Measurements from ENCODE around the gene SALL2.

Gene SALL2

DNA sequence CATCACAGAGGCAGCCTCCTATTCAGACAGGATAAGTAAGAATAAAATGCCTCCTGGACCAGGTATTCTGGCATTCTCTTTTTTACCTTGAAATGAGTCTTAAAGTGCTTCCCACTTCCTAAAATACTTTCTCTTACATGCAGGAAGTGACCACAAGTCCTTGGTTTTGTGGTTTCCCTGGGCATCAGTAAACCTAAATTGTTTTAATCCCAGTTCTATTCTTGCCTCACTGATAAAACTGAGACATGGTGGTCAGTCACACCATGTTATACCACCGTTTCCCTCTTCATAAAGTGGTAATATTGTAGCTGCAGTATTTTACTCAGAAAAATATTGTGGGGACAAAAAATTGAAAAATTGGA lies 1.2 kb upstream of the SALL2 start:
- no peak for DNase-seq

DNA sequence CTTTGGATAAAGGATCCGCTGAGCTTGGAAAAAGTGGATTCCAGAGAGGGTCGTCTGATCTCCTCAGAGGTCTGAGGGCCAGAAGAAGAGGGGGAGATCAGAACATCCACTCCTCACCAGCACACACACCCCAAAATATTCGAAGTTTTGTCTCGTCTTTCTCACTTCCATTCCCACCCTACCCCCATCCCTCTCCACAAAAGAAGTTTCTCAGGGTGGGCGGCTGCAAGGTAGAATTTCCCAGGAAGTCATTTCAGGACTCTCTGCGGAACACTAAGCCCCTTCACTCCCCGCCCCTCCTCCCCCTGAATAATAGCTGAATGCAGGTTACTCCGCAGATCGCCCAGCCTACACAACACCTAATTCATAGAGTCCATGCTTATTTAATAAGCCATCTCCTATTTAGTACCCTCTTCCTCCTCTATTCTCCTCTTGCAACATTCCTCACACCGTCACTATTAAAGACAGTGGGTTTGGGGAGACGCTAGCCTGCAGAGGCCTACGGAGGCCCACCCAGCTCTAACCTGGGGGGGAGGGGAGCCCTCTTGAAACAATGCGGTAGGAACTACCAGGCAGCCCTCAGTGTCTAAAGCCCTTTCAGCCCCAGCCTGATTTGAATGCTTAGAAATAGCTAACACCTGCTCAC lies 649 bp upstream of the SALL2 start:
- no peak for DNase-seq

DNA sequence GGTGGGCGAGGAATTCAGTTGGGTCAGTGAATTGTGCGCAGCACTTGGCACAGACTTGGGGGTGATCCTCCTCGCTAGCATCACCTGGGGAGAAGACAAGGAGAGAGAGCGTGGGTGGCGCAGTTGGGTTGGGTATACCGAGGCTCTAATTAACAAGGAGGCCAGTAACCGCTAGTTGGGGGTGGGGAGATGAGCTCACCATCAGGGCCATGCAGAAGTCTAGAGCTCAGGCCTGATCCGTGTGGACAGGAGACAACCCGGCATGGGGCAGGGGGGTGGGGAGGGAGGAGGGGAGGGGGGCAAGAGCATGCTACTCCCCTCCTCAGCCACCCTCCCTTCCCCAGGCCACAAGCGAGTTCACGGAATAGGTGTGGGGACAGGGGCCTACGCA lies 580 bp downstream of the SALL2 start:
- no peak for DNase-seq

DNA sequence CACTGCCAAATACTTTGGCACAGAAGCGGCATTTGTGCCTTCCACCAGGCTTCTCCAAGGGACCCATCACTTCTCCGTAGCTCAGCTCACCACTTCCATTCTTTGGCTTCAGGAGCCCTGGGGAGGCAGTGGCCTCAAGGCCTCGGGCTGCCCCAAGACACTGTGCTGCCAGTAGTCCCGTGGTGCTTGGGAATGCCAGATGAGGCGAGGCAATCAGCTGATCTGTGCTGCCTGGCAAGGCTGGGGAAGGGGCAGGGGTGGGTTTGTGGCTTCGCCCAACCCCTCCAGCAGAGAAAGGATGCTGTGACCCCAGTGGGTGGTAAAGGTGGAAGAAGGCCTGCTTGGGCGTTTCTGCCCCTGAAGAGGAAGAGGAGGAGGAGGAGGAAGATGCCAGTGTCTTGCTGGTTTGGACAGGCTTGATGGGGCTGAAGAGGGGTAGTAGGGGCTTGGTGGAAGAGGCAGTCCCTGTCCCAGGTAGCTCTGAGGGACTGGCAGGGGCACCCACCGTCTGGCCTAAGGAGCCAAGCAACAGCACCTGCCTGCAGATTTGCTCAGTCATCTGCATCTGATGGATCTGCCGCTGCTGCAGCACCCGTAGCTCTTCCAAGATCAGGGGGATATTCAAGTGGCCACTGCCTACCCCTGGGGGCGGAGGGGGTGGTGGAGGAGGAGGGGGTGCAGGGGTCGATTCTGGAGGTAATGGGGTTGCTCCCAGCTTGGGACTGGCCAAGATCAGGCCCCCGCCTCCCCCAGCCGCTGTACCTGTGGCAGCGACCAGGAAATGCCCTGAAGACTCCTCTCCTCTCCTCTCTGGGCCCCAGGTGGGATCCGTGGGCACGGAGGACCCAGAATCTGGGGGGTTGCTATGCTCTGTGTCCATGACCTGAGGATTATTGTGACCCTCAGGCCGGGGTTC lies 1.3 kb downstream of the SALL2 start:
- no peak for DNase-seq

DNA sequence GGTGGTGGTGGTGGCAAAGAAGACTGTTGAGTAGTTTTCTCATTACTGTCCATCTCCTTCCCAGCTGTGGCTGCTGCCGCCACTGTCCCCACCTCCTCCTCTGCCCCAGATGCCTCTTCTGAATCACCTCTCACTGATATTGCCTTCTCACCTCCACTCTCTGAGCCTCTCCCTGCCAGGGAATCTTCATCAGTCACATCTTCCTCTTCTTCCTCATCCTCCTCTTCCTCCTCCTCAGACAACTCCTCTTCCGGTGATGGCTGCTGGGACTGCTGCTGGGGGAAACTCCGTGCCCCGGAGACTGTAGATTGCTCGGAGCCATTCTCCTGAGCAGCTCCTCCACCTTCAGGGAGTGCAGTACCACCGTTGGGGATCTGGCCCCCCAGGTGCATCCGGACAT lies 2.9 kb downstream of the SALL2 start:
- no peak for DNase-seq

DNA sequence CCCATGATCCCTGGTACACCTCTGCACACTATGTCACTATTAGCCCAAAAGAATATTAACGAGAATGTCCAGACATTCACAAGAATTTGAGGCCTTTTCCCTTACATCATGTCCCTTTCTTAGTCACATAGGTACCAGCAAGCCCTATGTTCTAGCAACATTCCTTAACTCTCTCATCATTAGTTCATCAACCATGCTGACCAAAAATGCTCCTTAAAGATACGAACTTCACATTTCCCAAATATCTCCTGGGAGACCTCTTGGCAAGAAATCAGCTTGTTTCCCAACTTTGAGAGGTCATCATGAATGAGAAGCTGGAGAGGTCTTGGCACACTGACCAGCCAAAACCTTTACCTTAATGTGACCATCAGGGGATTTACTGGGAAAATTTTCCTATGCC lies 4.6 kb downstream of the SALL2 start:
- no peak for DNase-seq

DNA sequence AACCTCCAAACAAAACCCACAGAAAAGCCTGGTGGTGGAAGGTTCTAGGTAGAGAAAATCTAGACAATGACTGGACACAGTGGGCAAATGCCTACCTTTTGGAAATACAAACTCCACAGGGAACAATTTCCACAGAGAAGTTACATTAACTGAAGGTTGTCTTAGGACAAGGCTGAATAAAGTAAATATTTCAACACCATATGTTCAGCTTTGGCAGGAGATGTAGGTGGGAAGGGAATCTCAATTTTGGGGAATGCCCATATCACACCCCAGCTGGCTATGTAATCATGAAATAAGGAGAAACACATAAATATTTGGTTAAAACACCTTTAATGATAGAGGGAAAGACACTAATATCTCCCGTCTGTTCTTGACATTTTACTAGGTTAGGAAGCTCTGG lies 5.4 kb downstream of the SALL2 start:
- DNase-seq = no peak

DNA sequence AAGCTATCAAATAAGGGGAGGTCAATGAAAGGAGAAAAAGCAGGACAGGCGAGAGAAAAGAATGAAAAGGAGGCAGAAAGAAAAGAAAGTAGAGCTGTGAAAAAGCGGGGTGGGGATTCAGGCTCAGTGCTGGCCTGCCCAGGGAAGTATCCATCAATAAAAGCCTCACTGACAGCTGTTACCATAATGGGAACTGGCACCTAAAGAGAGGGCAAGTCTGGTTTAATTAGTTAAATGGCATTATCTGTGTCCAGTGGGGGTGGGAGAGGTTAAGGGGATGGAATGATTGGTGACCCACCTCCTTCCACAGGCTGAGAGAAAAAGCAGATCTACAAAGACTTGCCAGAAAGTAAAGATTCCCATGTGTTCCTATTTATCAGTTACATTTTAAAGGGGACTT lies 7.4 kb downstream of the SALL2 start:
- DNase-seq = no peak

DNA sequence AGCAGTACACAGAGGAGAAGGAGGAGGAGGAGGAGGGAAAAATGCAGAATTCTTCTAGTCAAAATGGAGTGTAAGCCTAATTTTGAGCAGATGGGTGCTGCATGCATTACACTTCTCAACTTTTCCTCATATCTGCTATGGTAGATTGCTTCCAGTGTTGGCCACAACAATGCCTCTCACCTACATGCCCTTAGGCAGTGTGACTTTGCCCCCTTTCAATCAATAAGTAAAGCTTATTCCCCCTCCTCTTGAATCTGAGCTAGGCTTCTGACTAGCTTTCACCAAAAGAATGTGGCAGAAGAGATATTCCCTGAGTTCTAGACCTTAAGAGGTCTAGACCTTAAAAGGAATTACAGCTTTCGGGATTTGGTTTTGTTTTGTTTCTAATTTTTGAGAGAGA lies 11.8 kb downstream of the SALL2 start:
- no peak for DNase-seq

DNA sequence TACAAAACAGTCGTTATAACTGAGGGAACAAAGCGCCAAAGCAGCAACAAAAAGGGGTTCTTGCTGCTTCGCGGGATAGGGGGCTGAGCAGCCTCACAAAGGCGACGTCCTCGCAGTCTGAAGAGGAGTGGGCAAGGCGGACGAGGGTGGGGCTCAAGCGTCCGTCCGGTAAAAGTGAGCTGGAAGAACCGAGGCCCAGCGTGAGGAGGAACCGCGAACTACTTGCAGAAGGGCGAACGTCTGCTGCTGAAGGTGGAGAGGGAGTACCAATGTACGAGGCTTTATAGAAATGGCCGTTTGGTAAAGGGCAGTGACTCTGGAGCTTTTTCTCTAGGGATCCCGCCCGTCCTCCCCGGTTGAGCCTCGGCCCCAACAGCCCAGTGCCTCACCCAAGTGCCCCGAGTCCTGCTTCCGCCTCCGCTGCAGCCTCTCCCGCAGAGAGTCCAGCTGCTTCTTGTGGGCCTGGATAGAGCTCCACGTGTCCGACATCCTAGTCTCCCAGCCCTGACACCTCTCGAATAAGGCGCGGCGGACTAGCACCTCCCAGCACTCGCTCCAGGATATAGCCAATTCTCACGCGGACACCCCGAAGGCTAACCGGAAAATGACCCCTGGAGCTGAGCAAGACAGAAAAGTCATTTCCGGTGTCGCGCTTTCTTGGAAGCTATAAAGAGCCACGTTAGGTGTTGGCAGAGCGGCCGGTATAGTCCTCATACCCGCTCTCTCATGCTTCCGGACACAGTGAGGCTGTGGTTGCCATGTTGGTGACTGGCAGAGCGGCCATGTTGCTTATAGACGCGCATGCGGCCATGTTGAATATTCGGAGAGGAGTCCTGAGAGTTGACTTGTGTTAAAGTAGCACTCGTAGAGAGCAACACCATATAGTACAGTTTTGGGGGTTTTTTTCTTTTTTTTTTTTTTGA lies 15.2 kb downstream of the SALL2 start, which contains the start of gene METTL3:
TSS of gene METTL3 (minus strand) at position 606 of the 923 bp plus-strand sequence. CDS start at position 489, 117 bp downstream.
- DNase-seq = peak; percentile 93

DNA sequence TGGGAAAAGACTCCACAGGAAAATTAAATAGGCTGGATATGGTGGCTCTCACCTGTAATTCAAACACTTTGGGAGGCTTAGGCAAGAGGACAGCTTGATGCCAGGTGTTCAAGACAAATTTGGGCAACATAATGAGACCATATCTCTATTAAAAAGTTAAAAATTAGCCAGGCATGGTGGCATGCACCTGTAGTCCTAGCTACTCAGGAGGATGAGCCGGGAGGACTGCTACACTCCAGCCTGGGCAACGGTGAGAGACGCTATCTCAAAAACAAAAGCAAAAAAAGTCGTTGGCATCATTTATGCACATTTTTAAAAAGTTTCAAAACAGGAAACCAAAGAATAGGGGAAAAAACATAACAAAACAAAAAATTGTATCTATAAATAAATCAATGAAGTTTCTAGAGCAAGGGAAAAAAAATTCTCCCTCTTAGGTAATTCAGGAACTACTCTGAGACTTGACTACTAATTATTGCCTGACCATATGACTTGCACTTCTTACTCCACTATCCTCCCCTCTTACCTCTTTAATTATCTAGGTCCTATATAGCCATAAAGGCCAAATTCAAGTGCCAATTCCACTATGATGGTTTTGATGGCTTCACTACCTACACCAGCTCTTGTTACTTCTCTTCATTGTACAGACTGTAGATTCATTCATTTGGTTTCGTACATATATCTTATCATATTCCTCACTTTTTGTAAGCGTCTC lies 16.6 kb downstream of the SALL2 start:
- DNase-seq = no peak

DNA sequence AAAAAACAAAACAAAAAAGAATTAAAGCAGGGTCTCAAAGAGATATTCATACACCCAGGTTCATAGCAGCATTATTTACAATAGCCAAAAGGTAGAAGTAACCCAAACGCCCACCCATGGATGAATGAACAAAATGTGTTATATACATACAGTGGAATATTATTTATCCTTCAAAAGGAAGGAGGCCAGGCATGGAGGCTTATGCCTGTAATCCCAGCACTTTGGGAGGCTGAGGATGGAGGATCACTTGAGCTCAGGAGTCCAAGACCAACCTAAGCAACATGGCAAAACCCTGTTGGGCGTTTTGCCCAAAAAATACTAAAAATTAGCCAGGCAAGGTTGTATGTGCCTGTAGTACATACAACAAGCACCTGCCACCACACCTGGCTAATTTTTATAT lies 19.6 kb downstream of the SALL2 start:
- DNase-seq = no peak

DNA sequence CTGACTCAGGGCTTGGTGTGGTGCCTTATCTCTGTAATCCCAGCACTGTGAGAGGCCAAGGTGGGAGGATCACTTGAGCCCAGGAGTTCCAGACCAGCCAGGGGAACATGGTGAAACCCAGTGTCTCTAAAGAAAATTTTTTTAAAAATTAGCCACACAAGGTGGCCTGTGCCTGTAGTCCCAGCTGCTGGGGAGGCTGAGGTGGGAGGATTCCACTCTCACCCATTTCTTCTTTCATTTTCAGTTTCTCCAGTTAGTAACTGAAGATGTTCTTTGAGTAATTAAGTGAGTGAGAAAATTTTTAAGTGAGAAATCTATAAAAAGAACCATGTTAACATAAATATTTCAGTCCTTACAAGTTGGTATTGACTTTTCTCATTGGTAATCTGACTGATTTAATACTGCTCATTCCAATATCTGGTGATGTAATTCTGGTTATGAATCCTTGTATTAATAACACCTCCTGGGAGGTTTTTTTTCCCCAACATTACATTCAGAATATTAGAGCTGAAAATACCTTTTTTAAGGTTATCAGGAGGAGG lies 21.1 kb downstream of the SALL2 start:
- DNase-seq = no peak

DNA sequence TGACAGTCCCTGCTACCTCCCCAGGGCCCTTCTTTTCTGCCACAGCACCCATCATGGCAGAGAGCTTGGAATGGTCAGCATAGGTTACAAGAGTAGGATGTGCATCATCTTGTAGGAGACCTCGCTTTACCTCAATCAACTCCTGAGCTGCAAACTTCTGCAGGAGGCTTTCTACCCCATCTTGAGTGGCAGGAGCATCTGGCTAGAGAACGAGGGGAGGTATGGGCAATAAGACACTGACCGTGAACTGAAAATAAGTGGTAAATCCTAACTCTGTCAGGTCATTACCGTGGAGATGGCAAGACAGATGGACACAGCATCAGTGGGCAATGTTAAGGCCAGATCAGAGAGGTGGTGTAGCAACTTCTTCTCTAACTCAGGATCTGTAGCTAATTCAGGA lies 22.8 kb downstream of the SALL2 start:
- DNase-seq = no peak

DNA sequence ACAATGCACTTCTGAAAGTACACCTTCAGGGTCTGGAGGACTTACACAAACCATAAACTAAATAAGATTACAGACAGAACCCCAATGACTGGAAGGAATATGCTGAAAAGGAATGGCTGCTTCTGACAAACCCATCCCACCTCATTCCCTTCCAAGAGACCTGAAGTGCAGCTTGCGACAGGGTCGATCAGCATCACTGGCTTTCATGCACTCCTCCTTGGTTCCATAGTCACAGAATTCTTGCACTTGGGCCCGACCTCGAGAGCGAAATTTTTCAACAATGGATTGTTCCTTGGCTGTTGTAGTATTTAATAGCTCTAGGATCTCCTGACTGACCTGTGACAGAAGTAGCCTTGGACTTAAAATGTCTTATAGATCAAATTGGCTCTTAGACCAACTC lies 24.6 kb downstream of the SALL2 start:
- no peak for DNase-seq

DNA sequence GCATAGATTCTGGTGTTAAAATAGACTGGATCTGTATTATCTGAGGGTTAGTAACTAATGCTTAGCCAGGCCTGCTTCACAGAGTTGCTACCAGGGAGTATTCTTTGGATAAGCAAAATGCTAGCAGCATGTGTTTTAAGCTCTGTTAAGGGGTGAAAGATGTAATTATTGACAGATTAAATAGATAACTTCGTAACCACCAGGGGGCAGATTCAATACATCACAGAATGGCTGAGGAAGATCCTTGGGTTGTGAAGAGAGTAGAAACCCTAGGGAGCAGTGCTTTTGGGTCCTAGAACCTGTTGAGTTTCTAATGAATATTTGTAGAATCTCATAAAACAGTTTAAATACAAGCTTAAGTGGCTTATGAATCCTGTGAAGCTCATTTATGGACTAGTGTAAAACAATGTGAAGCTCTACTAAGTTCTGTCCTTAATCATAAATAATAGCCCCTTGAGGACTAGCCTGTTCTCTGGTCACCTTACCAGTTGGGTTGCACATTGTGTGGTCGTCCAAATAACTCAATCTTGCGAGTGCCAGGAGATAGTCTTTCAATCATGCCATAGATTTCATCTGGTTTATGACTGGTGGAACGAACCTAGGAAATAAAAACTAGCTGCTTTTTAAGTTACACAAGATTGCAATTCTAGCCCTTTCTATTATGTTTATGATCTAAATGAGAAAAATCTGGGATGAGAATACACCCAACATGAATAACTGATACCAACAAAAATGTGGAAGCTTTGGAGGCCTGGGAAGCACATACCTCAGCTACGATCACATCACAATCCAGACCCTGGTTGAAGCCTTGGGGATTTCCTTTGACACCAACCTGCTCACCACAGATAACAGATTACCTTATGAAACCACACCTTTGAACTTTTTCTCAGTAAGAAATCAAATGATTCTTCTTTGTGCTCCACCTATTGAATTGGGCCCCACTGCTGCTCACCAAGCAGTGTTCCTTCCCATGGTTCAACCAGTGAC lies 27.3 kb downstream of the SALL2 start:
- peak; percentile 13 for DNase-seq

DNA sequence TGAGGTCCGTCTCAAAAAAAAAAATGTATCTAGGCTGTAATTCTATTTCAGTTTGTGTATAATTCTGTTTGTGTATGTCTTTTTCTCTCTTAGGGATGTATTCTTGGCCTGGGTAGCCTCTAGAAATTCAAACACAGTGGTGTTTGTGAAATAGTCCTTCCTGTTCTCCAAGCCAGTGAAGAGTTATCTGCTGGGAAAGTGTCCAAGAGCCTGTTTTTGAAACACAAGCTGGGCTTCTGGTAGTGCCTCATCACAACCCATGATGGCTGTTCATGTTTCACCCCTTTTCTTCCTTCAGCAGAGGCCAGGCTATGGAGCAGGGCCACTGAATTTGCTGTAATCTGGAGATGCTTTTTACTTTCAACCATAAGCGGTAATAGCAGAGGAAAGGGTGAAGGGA lies 29.7 kb downstream of the SALL2 start:
- no peak for DNase-seq

DNA sequence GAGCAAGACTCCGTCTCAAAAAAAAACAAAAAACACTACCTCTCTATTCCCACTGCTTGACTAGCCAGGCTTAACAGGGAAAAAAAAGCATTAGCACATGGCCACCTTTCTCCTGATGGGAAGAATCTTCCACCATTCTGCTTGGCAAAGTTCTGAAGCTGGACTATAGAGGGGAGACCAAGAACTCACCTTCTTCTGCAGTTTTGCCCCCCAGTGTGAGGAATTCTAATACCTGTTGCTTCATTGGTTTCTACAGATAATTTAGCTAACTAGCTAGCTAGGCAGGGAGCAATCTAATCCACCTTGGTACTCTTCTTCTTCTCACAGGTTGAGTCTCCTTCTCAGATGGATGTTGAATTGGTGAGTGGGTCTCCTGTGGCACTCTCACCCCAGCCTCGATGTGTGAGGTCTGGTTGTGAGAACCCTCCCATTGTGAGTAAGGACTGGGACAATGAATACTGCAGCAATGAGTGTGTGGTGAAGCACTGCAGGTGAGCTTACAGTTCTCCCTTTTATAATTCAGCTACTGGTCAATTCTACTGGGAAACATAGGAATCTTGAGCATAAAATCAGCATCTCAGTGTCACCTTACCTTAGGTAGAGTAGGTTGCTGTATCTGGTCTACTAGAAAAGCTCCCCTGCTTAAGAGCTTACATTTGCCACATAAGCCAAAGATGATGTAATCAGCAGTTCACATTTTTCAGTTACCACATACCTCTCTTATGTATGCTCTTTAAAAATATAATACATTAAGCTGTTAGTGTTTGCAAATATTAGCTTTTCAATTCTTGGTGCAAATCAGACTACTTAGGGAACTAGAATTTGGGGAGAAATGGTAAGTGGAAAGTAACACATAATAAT lies 31.0 kb downstream of the SALL2 start:
- no peak for DNase-seq

DNA sequence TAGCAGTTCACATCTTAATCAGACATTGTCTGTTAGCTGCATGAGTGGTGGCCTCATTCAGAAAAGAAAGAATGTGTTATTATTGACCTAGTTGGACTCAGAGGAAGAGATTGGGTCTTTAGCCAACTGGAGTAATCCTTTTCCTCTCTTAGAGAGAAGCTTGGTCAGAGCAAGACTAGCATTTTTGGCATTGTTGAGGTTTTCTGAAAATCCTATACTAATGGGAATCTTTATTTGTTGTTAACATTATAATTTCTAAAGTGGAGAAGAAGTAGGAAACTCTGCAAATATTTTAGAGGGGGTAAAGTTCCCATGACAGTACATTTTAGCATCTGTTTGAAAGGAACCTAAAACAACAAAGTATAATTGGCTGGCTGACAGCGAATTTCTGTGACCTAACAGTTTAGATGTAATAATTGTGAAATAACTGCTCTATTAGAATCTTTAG lies 39.5 kb downstream of the SALL2 start:
- no peak for DNase-seq

All from activated gamma-delta T cell treated with Interleukin-2 at 50 U/mL for 16 hours (primary cell).